AG04449 (cell line): ENCODE measurements around the gene TPO.

ENCODE experiments used
- CTCF ChIA-PET: fragments of 350-600 bp; formaldehyde crosslinking; extraction: SDS; loops from one replicate; lab custom pipeline; 2021; ENCODE audit warnings: antibody characterized with exemption; lab: Yijun Ruan, JAX
- POLR2A ChIA-PET: fragments of 400-600, 350-600 bp; formaldehyde crosslinking; extraction: SDS; loops from one replicate; lab custom pipeline; 2020; ENCODE audit warnings: antibody characterized with exemption, inconsistent platforms; lab: Yijun Ruan, JAX
- DNase-seq: peaks from one replicate; pipeline ENCODE4 v3.0.0-alpha.2; 2010; ENCODE audit warnings: low read depth, low spot score
- H3K4me3 ChIP-seq: 2 replicates; pipeline ENCODE4 v1.5.1; 2011; ENCODE audit warnings: low read depth, mild to moderate bottlenecking, control low read depth, low read length
- CTCF ChIP-seq: IDR thresholded peaks from one replicate; pipeline ENCODE4 v1.5.1; 2011; ENCODE audit warnings: mild to moderate bottlenecking, moderate library complexity, low read length, control low read depth, inconsistent platforms; ENCODE audit not compliant: insufficient read depth; ENCODE audit errors: missing control alignments

TPO gene

GRCh38 chr2:1538663-1539062 is 125.4 kb downstream of the TPO start:
- POLR2A ChIA-PET, result no interaction called here
- DNase-seq, result no peak
- peak; percentile 67 for TF ChIP-seq CTCF
- no peak overlapping the region for H3K4me3 ChIP-seq
- CTCF ChIA-PET, result interaction anchor here (2.6 kb wide), 1 partner anchor 823 kb away, joined by 14 read pairs; no protein-coding TSS in a partner anchor

- no peak for DNase-seq
- H3K4me3 ChIP-seq, result no peak overlapping the region
- TF ChIP-seq CTCF, result no peak
- POLR2A ChIA-PET, result no interaction called here
- CTCF ChIA-PET, result interaction anchor here (2.0 to 8.1 kb wide), 3 partner anchors 13 to 824 kb away, joined by 9 to 75 read pairs (median 14); no protein-coding TSS in a partner anchor
Observed at GRCh38 chr2:1539441-1539840, 126.2 kb downstream of the TPO start.

DNA sequence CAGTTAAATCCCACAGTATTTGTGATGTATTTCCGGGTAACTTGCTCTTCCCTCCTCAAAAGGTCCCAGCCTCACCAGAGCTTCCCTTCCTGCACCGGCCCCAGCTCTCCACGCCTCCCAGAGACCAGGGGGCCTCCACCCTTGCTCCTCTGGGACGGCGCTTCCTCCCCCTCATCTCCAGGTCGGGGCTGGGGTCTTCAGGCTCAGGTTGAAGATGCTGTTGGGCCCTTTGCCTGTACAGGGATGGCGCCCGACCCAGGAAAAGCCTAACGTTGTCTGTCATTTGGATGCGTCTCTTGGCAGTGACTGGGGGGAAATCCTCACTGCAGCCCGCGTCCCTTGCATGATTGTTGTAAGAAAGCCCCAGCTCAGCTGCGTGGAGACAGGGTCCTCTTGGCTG is 126.7 kb downstream of the TPO start:
- CTCF ChIA-PET, result interaction anchor here (2.0 to 8.1 kb wide), 3 partner anchors 13 to 824 kb away, joined by 9 to 75 read pairs (median 14); no protein-coding TSS in a partner anchor
- POLR2A ChIA-PET, result no interaction called here

DNA sequence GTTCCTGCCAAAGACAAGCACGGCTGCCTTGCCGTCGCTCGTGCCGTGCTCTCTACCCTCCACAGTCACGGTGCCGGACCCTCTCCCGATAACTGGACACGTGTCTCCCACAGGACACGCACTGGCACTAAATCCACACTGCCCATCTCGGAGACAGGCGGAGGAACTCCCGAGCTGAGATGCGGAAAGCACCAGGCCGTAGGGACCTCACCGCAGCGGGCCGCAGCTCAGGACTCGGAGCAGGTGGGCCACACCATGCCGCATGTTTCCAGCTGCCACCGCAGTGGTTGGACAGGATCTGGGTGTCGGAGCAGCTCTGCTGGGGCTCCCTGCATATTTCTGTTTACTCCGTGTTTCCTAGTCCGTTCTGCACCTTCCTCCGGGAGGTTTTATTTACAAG is 127.2 kb downstream of the TPO start:
- ChIA-PET POLR2A (no interaction called here), CTCF (interaction anchor here (0.6 to 8.1 kb wide), 4 partner anchors 12 to 825 kb away, joined by 3 to 75 read pairs (median 12); no protein-coding TSS in a partner anchor)
- no peak for TF ChIP-seq CTCF
- no peak for DNase-seq
- H3K4me3 ChIP-seq, result no peak overlapping the region

More for the DNA sequence above, 126.7 kb downstream of the TPO start:
- DNase-seq, result no peak
- no peak for TF ChIP-seq CTCF
- H3K4me3 ChIP-seq, result no peak overlapping the region

GRCh38 chr2:1541040-1541439 is 127.8 kb downstream of the TPO start:
- CTCF ChIA-PET, result interaction anchor here (0.6 to 8.1 kb wide), 4 partner anchors 12 to 825 kb away, joined by 3 to 75 read pairs (median 12); no protein-coding TSS in a partner anchor
- POLR2A ChIA-PET, result no interaction called here
- no peak for DNase-seq
- no peak for TF ChIP-seq CTCF
- no peak overlapping the region for H3K4me3 ChIP-seq

- DNase-seq, result no peak
- ChIA-PET POLR2A (no interaction called here), CTCF (interaction anchor here (0.8 to 8.1 kb wide), 4 partner anchors 11 to 829 kb away, joined by 4 to 75 read pairs (median 4); no protein-coding TSS in a partner anchor)
- no peak for TF ChIP-seq CTCF
- H3K4me3 ChIP-seq, result no peak overlapping the region
Observed at GRCh38 chr2:1541819-1542475, 128.7 kb downstream of the TPO start.
